HEK293 (cell line): Measurements from ENCODE around the gene GMPR.

Experiments
- CTCF ChIA-PET: fragments of 350-600 bp; formaldehyde crosslinking; extraction: SDS; loops from one replicate; lab custom pipeline; 2021; ENCODE audit warnings: antibody characterized with exemption; lab: Yijun Ruan, JAX
- POLR2A ChIA-PET: fragments of 300-600 bp; formaldehyde crosslinking; extraction: SDS; loops from one replicate; lab custom pipeline; 2020; ENCODE audit warnings: antibody characterized with exemption, inconsistent platforms; lab: Yijun Ruan, JAX
- H3K27ac ChIP-seq: fragments of 200-500 bp; sonication (Bioruptor generic); 2 replicates; pipeline ENCODE4 v1.5.1; 2014; ENCODE audit warnings: low read depth, low read length, control low read depth, inconsistent platforms; ENCODE audit errors: extremely low read depth
- H3K36me3 ChIP-seq, 2 experiments: fragments of 200-500 bp in 1 of 2; sonication (Bioruptor generic) in 1 of 2; 1 replicate in 1 of 2; 2 replicates in 1 of 2; pipeline ENCODE4 v1.5.1; 2014 to 2017; ENCODE audit warnings: inconsistent platforms in 2 of 2, low read length in 2 of 2; ENCODE audit not compliant: control insufficient read depth in 2 of 2, insufficient read depth in 1 of 2
- H3K4me1 ChIP-seq: fragments of 200-500 bp; sonication (Bioruptor generic); 2 replicates; pipeline ENCODE4 v1.5.1; 2014; ENCODE audit warnings: mild to moderate bottlenecking, low read length, inconsistent platforms; ENCODE audit not compliant: control insufficient read depth, insufficient read depth
- H3K4me3 ChIP-seq: 2 replicates; pipeline ENCODE4 v1.5.1; 2011; ENCODE audit warnings: low read depth, mild to moderate bottlenecking, control low read depth, low read length, moderate library complexity
- H3K9me3 ChIP-seq: fragments of 200-500 bp; sonication (Bioruptor generic); 2 replicates; pipeline ENCODE4 v1.5.1; 2014; ENCODE audit warnings: low read depth, low read length, inconsistent platforms; ENCODE audit not compliant: control insufficient read depth, insufficient read depth
- PATZ1 ChIP-seq: fragments of 450-650 bp; formaldehyde crosslinking; IDR thresholded peaks from 2 replicates; pipeline ENCODE4 v1.5.1; 2016; ENCODE audit warnings: missing biosample characterization, missing genetic modification characterization
- REST ChIP-seq: fragments of 450-650 bp; formaldehyde crosslinking; IDR thresholded peaks from 2 replicates; pipeline ENCODE4 v1.5.1; 2016; ENCODE audit warnings: missing biosample characterization, missing genetic modification characterization
- ZBTB17 ChIP-seq: fragments of 450-650 bp; formaldehyde crosslinking; IDR thresholded peaks from 2 replicates; pipeline ENCODE4 v1.5.1; 2016; ENCODE audit warnings: missing biosample characterization, missing genetic modification characterization
- ZIC2 ChIP-seq: fragments of 450-650 bp; formaldehyde crosslinking; IDR thresholded peaks from 2 replicates; pipeline ENCODE4 v1.5.1; 2016; ENCODE audit warnings: missing biosample characterization, missing genetic modification characterization
- ZNF202 ChIP-seq: fragments of 450-650 bp; formaldehyde crosslinking; IDR thresholded peaks from 2 replicates; pipeline ENCODE4 v1.5.1; 2016; ENCODE audit warnings: missing biosample characterization, missing genetic modification characterization, borderline replicate concordance
- ZNF239 ChIP-seq: fragments of 450-650 bp; formaldehyde crosslinking; IDR thresholded peaks from 2 replicates; pipeline ENCODE4 v1.5.1; 2016; ENCODE audit warnings: missing biosample characterization, missing genetic modification characterization
- ZNF26 ChIP-seq: fragments of 450-650 bp; formaldehyde crosslinking; IDR thresholded peaks from 2 replicates; pipeline ENCODE4 v1.5.1; 2016; ENCODE audit warnings: missing biosample characterization, missing genetic modification characterization
- ZNF311 ChIP-seq: fragments of 450-650 bp; formaldehyde crosslinking; IDR thresholded peaks from 2 replicates; pipeline ENCODE4 v1.5.1; 2017; ENCODE audit warnings: missing biosample characterization, missing genetic modification characterization, borderline replicate concordance
- ZNF366 ChIP-seq: fragments of 450-650 bp; formaldehyde crosslinking; conservative IDR thresholded peaks from 2 replicates; pipeline ENCODE4 v1.5.1; 2016; ENCODE audit warnings: missing biosample characterization, missing genetic modification characterization
- ZNF416 ChIP-seq: fragments of 450-650 bp; formaldehyde crosslinking; IDR thresholded peaks from 2 replicates; pipeline ENCODE4 v1.5.1; 2016; ENCODE audit warnings: missing biosample characterization, missing genetic modification characterization
- ZNF48 ChIP-seq: fragments of 450-650 bp; formaldehyde crosslinking; IDR thresholded peaks from 2 replicates; pipeline ENCODE4 v1.5.1; 2016; ENCODE audit warnings: missing biosample characterization, missing genetic modification characterization
- ZNF555 ChIP-seq: fragments of 450-650 bp; formaldehyde crosslinking; conservative IDR thresholded peaks from 2 replicates; pipeline ENCODE4 v1.5.1; 2017; ENCODE audit warnings: missing biosample characterization, mild to moderate bottlenecking, missing genetic modification characterization, inconsistent platforms
- TF ChIP-seq, protein P1 (sequence below): fragments of 450-650 bp; formaldehyde crosslinking; IDR thresholded peaks from 2 replicates; pipeline ENCODE4 v1.5.1; 2017; ENCODE audit warnings: missing biosample characterization, missing genetic modification characterization

The GMPR gene

GRCh38 chr6:16196260-16196983 is 42.0 kb upstream of the GMPR start (continued):
- TF ChIP-seq REST (no peak), ZNF366 (no peak), ZBTB17 (tag by site-specific recombination) (no peak), PATZ1 (tag by site-specific recombination) (no peak), ZNF416 (tag by site-specific recombination) (no peak), ZNF311 (tag by site-specific recombination) (no peak), ZNF26 (tag by site-specific recombination) (no peak)

GRCh38 chr6:16196984-16197546 is 41.3 kb upstream of the GMPR start:
- Histone ChIP-seq H3K4me1 (peaks cover 10% of the 10 kb centered on the region), H3K4me3 (no peak overlapping the region), H3K27ac (no peak overlapping the region), H3K9me3 (no peaks in the 10 kb centered on the region), H3K36me3 (no peaks in the 10 kb centered on the region)
- CTCF ChIA-PET, result interaction anchor here (0.7 to 1.4 kb wide), 3 partner anchors 8 to 14 kb away, joined by 4 to 9 read pairs (median 4); no protein-coding TSS in a partner anchor
- POLR2A ChIA-PET, result no interaction called here
- no peak for TF ChIP-seq ZNF48 (tag by site-specific recombination)
- TF ChIP-seq, protein P1, sequence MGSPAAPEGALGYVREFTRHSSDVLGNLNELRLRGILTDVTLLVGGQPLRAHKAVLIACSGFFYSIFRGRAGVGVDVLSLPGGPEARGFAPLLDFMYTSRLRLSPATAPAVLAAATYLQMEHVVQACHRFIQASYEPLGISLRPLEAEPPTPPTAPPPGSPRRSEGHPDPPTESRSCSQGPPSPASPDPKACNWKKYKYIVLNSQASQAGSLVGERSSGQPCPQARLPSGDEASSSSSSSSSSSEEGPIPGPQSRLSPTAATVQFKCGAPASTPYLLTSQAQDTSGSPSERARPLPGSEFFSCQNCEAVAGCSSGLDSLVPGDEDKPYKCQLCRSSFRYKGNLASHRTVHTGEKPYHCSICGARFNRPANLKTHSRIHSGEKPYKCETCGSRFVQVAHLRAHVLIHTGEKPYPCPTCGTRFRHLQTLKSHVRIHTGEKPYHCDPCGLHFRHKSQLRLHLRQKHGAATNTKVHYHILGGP (tag by site-specific recombination), result no peak
- no peak for TF ChIP-seq ZNF555 (tag by site-specific recombination)
- peak; percentile 67 for TF ChIP-seq ZIC2 (tag by site-specific recombination)

DNA sequence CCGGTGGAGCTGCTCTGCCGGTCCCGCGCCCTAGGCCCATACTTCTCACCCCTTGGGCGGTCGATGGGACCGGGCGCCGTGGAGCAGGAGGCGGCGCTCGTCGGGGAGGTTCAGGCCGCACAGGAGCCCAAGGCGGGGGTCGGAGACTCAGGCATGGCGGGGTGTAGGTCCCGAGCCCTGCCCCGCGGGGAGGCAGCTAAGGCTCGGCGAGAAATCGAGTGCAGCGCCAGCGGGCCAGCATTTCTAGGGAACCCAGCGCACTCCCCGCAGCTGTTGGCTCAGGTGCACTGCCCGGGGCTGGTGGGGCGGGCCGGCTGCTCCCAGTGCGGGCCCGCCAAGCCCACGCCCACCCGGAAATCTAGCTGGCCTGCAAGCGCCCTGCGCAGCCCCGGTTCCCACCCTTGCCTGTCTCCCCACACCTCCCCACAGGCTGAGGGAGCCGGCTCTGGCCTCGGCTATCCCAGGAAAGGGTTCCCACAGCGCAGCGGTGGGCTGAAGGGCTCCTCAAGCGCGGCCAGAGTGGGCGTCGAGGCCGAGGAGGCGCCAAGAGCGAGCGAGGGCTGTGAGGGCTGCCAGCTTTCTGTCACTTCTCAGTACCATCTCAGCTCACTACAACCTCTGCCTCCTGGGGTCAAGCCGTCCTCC is 40.2 kb upstream of the GMPR start:
- Histone ChIP-seq H3K9me3 (no peaks in the 10 kb centered on the region), H3K4me1 (peaks cover 10% of the 10 kb centered on the region)
- ChIA-PET POLR2A (no interaction called here), CTCF (interaction anchor here (0.8 to 1.4 kb wide), 2 partner anchors 7 to 15 kb away, joined by 4 to 9 read pairs; no protein-coding TSS in a partner anchor)
- TF ChIP-seq ZNF202 (peak; percentile 17; the same call in 1 of the 2 replicates), ZNF239 (tag by site-specific recombination) (no peak)
- TF ChIP-seq, all 188 proteins: peak for 1
- H3K4me3 ChIP-seq, result no peak overlapping the region
- H3K27ac ChIP-seq, result no peak overlapping the region
- H3K36me3 ChIP-seq, result no peaks in the 10 kb centered on the region
